ENCODE results near the gene HOOK2. TPM values are rescaled to one million over a fixed set of nuclear protein-coding genes. Genes with fewer than 3 reads are reported as not detected.

The HOOK2 gene
- total and polyA plus RNA-seq, 9 of the 15 experiments (the other 6 are each of a cell fraction or from before 2014, with no cell fraction given): 1.3 to 17.2 (median 9.9) TPM

DNA sequence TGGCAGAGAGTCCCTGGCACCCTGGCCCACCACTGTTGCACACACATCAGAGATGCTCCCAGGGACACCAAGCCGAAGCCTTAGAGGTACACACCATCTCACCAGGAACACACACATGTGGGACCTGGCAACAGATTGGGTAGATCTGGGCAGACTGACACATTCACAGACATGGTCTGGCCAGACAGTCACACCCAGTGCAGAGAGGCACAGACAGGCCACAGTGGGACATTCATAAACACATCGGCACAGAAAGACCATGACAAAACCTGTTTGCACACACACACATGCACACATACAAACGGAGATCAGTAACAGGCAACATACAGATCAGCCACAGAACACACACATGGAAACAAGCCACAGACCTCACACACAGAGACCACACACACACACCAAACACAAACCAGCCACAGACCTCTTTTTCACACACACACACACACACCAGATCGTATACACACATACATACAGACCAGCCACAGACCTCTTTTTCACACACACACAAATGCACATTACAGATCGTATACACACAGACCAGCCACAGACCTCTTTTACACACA lies 9.6 kb upstream of the HOOK2 start (continued):
- TF ChIP-seq TFE3 (CRISPR knock-in tag; IDR thresholded peaks at IDR 0.05): no peak
- no peak for TF ChIP-seq ZFP30 (CRISPR knock-in tag; IDR thresholded peaks at IDR 0.05; ENCODE audit: borderline replicate concordance)
- peak; percentile 1 for TF ChIP-seq HDAC3 (IDR thresholded peaks at IDR 0.05; ENCODE audit: borderline replicate concordance, partially characterized antibody)
- TF ChIP-seq NCOA1 (IDR thresholded peaks at IDR 0.05; ENCODE audit: low read depth): no peak
- no peak for TF ChIP-seq FIP1L1 (IDR thresholded peaks at IDR 0.05; ENCODE audit: low read depth, low read length, poor library complexity, severe bottlenecking)
- TF ChIP-seq RNF2 (IDR thresholded peaks at IDR 0.05): no peak
- 0 out of 2 replicates have a peak, but pooled peaks have one; percentile 8 for TF ChIP-seq PHB2 (IDR thresholded peaks at IDR 0.05; ENCODE audit: low read depth)
- TF ChIP-seq MLLT1 (IDR thresholded peaks at IDR 0.05): peak; percentile 77 to 82; a peak in 3 of 4 replicates
- no peak for TF ChIP-seq NFIC (IDR thresholded peaks at IDR 0.05)
- TF ChIP-seq ZNF780A (CRISPR knock-in tag; IDR thresholded peaks at IDR 0.05): no peak
- TF ChIP-seq, protein P1, sequence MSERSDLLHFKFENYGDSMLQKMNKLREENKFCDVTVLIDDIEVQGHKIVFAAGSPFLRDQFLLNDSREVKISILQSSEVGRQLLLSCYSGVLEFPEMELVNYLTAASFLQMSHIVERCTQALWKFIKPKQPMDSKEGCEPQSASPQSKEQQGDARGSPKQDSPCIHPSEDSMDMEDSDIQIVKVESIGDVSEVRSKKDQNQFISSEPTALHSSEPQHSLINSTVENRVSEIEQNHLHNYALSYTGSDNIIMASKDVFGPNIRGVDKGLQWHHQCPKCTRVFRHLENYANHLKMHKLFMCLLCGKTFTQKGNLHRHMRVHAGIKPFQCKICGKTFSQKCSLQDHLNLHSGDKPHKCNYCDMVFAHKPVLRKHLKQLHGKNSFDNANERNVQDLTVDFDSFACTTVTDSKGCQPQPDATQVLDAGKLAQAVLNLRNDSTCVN (CRISPR knock-in tag; IDR thresholded peaks at IDR 0.05): peak; percentile 93
- TF ChIP-seq ZC3H8 (IDR thresholded peaks at IDR 0.05): 0 out of 2 replicates have a peak, but pooled peaks have one; percentile 15
- TF ChIP-seq ZNF592 (IDR thresholded peaks at IDR 0.05): peak; percentile 30; the same call in 1 of the 2 replicates
- peak; percentile 12; the same call in 1 of the 2 replicates for TF ChIP-seq DPF2 (IDR thresholded peaks at IDR 0.05)
- no peak for TF ChIP-seq SRSF7 (optimal IDR thresholded peaks at IDR 0.05; ENCODE audit: low read depth, low read length)
- TF ChIP-seq ZNF347 (CRISPR knock-in tag; IDR thresholded peaks at IDR 0.05; ENCODE audit: low read depth): no peak
- TF ChIP-seq ZNF384 (IDR thresholded peaks at IDR 0.05; ENCODE audit: low read depth, low read length): no peak
- TF ChIP-seq THRB (CRISPR knock-in tag; conservative IDR thresholded peaks at IDR 0.05): peak; percentile 90
- no peak for TF ChIP-seq DACH1 (IDR thresholded peaks at IDR 0.05; ENCODE audit: partially characterized antibody)
